Raji (cell line): Measurements from ENCODE around the gene NRP2.

ENCODE experiments used
- POLR2A ChIP-seq: IDR thresholded peaks from 2 replicates; pipeline ENCODE4 v1.6.1; 2011; ENCODE audit warnings: low read depth, low read length, control low read depth; ENCODE audit not compliant: insufficient read depth

NRP2 gene

GRCh38 chr2:205679410-205680009 lies 2.8 kb upstream of the NRP2 start:
- no peak for TF ChIP-seq POLR2A

DNA sequence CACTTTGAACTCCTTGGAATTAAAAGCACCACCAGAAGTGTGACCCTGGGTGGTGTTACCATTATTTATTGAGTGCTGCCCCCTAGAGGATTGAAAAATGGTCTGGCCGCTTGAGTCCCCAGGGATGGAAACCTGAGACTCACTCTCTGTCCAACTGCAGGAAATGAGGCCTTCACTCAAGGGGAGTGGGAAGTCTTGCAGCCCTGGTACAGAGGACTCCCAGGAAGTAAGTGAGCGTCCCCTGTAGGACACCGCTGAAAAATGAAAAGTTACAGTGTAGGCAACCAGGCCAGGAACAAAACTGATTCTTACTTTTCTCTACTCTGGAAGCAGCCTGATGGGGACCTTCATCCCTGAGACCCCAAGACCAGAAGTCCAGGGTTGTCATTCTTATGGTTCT lies 2.2 kb upstream of the NRP2 start:
- no peak for TF ChIP-seq POLR2A

DNA sequence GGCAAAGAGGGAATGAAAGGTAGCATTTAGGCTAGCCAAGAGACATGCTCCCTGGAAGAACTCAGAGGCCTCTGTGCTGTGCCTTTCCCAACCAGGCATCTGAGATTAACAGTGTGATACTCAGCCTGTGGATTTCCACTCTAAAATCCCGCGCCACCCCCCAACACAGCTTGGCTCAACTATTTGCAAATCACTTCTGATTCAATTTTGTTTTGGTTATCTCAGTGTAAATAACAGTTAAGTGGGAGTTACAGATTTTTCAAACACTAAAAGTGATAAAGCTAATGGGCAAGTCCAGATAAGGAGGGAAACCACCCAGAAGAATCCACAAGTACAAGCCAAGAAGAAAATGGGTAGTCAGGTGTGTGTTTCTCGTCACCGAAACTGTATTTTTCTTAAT lies 1.4 kb upstream of the NRP2 start:
- no peak for TF ChIP-seq POLR2A

DNA sequence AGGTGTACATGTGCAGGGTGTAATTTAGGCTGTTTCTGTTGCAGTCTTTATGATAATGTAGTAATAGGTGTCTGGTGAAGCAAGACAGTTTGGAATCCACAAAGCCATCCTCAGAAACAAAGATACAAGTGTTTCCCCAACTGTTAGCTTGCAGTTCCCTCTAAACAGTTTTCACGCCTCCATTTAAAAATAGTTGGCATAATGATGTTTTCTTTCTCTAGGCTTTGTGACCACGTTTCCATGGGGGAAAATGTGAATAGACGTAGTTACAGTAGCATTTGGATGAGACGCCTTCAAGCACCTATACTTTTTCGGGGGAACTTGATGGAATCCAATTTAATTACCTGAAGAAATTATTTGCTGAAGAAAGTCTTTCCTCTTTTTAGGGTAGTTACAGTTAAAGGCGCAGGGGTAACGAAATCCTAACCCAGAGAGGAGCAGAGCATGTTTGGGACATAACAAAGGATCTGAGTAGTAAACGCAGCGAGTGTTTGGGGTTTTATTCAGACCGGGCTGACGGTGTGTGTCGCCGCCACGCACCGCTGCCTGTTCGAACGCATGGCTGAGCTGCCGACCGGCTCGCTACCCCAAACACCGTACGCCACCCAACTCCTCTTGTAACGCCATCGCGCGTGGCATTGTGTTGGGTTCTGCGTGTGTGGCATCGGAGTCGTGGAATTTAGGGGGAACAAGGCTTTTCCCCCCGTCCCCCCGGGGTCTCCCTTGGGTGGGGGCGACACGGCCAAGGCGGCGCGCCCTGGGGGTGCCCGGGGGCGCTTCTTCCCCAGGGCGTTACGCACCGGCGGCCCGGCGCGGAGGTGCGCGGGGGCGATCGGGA lies 681 bp upstream of the NRP2 start:
- no peak for TF ChIP-seq POLR2A

DNA sequence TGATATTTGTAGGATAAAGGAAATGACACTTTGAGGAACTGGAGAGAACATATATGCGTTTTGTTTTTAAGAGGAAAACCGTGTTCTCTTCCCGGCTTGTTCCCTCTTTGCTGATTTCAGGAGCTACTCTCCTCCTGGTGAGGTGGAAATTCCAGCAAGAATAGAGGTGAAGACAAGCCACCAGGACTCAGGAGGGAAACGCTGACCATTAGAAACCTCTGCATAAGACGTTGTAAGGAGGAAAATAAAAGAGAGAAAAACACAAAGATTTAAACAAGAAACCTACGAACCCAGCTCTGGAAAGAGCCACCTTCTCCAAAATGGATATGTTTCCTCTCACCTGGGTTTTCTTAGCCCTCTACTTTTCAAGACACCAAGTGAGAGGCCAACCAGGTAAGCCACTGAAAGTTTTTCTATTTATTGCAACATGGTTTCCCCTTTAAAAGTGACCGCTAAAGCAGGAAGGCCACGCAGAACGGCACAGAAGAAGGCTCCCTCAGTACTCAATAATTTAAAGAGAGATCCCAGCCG lies 735 bp downstream of the NRP2 start:
- TF ChIP-seq POLR2A, result no peak

GRCh38 chr2:205683502-205684367 lies 1.4 kb downstream of the NRP2 start:
- no peak for TF ChIP-seq POLR2A

- no peak for TF ChIP-seq POLR2A
Observed at GRCh38 chr2:205684871-205685313, 2.6 kb downstream of the NRP2 start.

GRCh38 chr2:205685314-205686055 lies 3.2 kb downstream of the NRP2 start:
- TF ChIP-seq POLR2A, result no peak

- no peak for TF ChIP-seq POLR2A
Observed at GRCh38 chr2:205686056-205686782, 3.9 kb downstream of the NRP2 start.

DNA sequence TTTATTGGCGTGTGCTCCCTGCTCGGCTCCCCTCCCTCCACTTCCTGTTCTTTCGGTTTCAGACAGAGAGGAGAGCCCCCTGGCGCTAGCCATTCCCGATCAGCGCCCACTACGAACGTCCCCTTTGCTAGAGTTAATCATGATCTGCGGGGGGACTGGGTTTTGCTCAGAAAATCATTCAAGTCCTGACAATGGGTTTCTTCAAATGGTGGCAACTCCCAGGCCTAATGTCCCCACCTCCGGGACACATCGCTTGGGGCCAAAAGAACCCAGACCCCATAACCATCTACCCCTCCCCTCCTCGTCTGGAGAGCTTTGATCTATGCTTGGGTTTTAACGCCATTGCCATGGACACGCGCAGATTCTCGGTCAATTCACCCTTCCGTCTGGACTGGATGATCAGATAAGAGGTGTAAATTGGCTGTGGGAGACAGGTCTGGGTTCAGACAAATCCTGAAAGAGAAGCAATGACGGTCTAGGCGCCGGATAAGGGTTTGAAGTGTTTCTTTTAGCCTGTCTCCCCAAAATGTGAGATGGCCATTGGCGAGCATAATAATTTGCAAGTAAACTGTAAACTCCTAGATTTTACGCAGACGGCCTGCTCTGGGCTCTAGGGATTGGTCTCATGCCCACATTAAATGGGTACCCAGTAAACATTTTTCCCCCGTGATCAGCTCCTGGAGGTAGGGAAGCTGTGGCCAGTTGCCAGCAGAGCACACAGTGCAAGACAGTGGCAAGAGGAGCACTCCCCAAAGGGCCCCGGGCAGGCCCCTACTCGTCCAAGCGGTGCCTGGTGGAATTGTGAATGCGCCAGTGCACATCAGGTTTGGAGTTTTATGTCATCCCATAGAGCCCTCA lies 4.7 kb downstream of the NRP2 start:
- TF ChIP-seq POLR2A, result no peak

- no peak for TF ChIP-seq POLR2A
Observed at GRCh38 chr2:205687641-205687956, 5.3 kb downstream of the NRP2 start.

DNA sequence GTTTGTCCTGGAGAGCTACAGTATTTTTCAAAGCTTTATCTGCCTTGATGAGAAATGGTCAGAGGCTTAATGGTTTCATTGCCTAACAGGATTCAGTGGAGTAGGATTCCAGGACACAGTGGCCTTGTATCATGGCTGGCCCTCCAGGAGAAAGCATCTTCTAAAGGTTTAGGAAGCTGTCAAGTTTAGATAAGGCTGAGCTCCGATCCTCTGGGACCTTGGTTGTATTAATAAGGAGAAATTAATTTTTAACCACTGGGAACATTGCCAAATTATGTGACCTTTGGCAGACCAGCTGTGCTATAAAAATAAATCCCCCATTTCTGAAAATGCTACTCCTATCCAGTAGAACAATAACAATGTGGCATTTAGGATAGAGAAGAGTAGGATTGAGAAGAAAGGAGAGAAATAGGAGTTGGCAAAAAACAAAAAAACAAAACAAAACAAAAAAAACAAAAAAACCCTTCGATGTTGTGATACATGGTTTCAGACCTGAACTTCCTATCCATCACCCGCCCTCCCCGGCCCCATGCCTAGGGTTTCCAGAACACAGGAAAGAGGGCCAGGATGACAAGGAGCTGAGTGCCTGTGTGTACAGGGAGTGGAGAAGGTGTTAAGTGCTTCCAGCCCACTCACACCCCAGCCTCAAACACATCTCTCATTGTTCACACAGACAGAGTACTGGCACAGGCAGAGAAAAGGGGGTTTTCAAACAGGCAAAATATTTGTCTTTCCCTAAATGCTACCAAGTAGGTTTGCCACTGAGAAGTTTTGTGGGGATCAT lies 6.3 kb downstream of the NRP2 start:
- no peak for TF ChIP-seq POLR2A

DNA sequence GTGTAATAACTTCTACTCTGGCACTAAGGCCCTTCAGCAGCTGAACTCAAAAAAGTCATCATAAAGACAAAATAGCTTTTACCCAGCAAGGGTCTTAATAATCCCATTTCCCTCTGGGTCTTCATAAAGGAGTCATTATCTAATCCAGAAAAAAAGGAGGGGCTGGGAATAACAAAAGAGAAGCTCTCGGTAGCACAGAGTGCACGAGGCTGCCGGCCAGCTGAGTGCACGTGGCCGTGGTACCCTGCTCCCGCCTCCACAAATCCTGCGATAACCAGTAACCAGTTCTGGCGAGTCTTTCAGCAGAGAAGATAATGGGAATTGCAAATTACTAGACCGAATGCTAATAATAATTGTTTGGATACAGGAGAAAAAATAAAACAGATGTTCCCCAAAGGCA lies 7.5 kb downstream of the NRP2 start:
- no peak for TF ChIP-seq POLR2A

GRCh38 chr2:205692104-205692503 lies 9.8 kb downstream of the NRP2 start:
- no peak for TF ChIP-seq POLR2A
